Stomach (tissue), 4 donors: ENCODE data around the gene AMY1A.
"Not testable (repeated sequence)": the region's sequence is repeated elsewhere in the genome, so short reads cannot be mapped to it uniquely, and the experiment has no call there.

ENCODE experiments used
- EP300 ChIP-seq: sonication (generic); formaldehyde crosslinking; IDR thresholded peaks from one replicate; pipeline ENCODE4 v1.6.1; 2017; ENCODE audit warnings: antibody characterized with exemption
- POLR2AphosphoS5 ChIP-seq, 3 donors: sonication (generic); formaldehyde crosslinking; IDR thresholded peaks; one replicate each; pipeline ENCODE4 v1.6.1; 2016; ENCODE audit warnings: antibody characterized with exemption in 3 of 3
- TF ChIP-seq, protein P1 (sequence below), 7 experiments: fragments of 450-650 bp in 4 of 7; fragments of 200-600 bp in 3 of 7; sonication (generic) in 3 of 7; IDR thresholded peaks; one replicate each; pipeline ENCODE4 v1.5.1; 2016 to 2019; ENCODE audit warnings: antibody characterized with exemption in 7 of 7, control low read depth in 2 of 7, mild to moderate bottlenecking in 1 of 7

DNA sequence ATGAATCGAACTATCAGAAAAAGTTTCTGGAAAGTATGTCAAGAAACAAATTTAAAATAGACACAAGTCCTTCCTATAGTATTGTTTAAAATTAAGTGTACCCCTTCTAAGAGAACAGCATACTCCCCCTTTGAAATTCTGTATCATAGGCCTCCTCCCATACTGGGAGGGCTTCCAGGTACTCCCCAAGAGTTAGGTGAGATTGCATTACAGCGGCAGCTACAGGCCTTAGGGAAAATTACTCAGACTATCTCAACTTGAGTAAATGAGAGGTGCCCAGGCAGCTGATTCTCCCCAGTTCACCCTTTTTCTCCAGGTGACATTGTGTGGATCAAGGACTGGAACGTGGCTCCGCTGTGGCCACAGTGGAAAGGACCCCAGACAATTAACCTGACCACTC lies 45.7 kb downstream of the AMY1A start:
- not testable (repeated sequence) for TF ChIP-seq EP300; POLR2AphosphoS5 (IDR thresholded peaks at IDR 0.05)
- TF ChIP-seq, protein P1, sequence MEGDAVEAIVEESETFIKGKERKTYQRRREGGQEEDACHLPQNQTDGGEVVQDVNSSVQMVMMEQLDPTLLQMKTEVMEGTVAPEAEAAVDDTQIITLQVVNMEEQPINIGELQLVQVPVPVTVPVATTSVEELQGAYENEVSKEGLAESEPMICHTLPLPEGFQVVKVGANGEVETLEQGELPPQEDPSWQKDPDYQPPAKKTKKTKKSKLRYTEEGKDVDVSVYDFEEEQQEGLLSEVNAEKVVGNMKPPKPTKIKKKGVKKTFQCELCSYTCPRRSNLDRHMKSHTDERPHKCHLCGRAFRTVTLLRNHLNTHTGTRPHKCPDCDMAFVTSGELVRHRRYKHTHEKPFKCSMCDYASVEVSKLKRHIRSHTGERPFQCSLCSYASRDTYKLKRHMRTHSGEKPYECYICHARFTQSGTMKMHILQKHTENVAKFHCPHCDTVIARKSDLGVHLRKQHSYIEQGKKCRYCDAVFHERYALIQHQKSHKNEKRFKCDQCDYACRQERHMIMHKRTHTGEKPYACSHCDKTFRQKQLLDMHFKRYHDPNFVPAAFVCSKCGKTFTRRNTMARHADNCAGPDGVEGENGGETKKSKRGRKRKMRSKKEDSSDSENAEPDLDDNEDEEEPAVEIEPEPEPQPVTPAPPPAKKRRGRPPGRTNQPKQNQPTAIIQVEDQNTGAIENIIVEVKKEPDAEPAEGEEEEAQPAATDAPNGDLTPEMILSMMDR (IDR thresholded peaks at IDR 0.05): not testable (repeated sequence)
